GM21515 (cell line): ENCODE results near the gene PSMG3.
"Not testable (repeated sequence)": the region's sequence is repeated elsewhere in the genome, so short reads cannot be mapped to it uniquely, and the experiment has no call there.

ENCODE experiments used
- ATAC-seq: cut with Tn5 transposase; IDR thresholded peaks from one replicate; pipeline ENCODE4 v1.9.1; 2021; ENCODE audit not compliant: unreplicated experiment

Gene PSMG3

DNA sequence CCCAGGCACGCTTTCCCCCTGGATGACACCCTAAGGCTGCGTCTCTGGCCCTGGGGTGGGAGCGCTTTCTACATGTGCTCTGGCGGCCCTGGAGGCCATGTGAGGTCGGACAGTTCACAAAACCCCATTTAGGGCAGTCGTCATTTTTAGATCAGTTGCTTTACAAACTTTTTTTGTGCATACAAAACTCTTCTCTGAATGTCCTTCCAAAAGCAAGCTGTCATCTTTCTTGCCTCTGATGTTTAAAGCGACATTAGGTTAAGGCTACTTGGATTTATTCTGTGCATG lies 33.4 kb downstream of the PSMG3 start:
- no peak for ATAC-seq

GRCh38 chr7:1535701-1536454 lies 34.0 kb downstream of the PSMG3 start:
- ATAC-seq: no peak

DNA sequence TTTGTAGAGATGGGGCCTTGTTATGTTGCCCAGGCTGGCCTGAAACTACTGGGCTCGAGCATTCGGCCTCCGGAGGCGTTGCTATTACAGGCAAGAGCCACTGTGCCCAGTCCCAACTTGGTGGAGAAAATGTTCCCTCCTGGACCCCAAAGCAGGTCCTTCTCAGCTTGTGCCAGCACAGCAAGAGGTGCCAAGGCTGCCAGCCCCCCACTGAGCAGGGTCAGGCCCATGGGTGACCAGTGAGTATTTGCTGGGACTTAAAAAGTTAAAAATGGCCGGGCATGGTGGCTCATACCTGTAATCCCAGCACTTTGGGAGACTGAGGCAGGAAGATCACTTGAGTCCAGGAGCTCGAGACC lies 34.8 kb downstream of the PSMG3 start:
- ATAC-seq: no peak

GRCh38 chr7:1534330-1535099 lies 35.3 kb downstream of the PSMG3 start:
- ATAC-seq: no peak

DNA sequence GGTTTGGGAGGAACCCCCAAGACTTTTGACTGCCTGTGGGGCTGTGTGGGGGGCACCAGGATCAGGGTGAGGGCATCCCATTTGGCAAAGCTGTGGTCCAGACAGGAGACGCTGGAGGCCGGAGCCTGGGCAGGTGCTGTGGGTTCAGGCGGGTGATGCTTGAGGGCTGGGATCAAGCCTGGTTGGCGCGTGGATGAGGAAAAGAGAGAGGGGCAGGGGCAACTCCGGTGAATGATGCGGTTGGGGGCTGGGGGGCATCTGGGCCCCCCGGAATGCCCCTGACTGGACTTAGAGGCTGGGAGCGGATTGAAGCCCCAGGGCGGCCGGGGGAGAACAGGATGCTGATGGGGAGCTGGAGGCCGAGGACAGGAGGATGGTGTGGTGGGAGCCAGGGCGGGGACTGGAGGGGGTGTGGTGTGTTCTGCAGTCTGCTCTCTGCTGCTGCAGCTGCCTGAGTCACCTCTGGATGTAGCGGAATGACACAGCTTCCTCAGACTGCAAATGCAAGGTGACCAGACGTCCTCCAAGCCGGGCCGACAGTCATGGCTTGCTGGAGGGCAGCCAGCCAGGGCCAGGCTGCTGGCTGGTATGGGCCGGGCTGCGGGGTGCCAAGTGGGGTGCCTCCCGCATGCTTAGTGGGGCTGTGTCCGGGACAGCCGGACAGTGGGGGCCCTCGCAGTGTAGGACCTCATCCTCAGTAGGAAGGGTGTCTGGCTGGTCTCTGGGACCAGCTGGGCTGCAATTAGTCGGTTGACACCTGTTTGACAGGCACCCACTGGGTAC lies 36.1 kb downstream of the PSMG3 start:
- no peak for ATAC-seq

- ATAC-seq: no peak
Observed at GRCh38 chr7:1533255-1533546, 36.6 kb downstream of the PSMG3 start.

- ATAC-seq: no peak
Observed at GRCh38 chr7:1532456-1533254, 37.2 kb downstream of the PSMG3 start.

DNA sequence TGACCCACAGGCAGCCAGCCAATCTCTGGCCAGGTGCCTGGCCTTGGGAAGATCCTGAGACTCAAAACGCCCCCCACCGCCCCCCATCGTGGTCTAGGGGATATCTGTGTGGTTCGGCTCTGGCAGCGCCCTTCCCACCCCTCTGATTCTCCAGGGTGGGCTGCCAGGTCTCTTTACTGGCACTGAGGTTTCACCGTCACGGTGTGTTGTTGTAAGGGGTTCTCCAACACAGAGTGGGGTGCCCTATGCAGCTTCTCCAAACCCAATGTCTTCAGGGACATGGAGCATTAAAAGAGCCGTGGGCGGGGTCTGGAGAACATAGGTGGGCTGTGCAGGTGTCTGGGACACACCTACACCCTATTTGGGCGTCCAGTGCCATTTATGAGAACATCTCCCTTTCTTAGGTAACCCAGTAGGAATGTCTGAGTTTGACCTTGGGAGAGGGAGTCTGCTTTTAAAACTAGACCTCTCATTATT lies 37.8 kb downstream of the PSMG3 start:
- no peak for ATAC-seq

GRCh38 chr7:1531263-1531978 lies 38.4 kb downstream of the PSMG3 start:
- no peak for ATAC-seq

DNA sequence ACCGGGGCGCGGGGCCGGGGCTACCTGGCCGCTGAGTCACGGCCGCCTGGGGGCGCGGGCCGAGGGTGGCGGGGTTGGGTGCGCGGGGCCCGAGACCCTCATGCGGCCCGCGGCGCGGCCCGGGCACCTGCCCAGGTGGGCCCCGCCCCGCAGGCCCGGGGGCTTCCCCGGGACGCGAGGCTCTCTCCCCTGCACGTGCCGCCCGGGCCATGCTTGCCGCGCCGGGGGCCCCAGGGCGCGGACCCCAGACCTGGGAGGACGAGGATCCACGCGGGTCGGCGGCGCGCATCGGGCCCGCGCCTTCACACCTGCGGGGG lies 38.9 kb downstream of the PSMG3 start:
- no peak for ATAC-seq

DNA sequence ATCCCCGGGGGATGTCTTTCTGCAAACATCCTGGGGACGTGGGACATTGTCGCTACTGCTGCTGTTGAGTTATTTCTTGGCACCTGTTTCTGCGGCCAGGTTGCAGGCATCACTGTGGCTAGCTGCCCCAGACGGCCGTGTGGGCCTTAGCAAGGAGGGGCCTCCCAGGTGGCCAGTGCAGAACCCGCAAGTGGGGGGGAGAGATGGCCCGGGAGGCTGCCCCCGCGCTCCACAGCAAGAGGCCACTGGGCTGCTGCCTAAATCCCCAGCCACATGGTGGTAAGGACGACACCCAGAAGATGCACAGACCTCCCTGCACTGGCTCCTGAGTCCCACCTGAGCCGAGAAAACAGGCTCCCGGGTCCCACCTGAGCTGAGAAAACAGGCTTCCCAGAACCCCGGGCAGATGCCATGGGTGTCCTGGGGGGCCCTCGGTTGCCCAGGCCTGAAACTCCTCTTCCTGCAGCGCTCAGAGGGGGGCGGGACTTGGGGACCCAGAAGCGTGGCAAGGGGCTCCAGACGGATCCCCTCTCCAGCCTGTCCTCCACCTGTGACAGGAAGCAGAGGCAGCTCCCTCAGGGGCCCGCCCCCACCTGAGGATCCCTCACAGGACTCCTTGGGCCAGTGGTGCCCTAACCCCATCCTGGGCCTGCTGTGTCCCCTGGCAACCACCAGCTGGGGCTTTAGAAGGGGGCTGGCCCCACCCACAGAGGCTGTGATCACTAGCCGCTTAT lies 40.3 kb downstream of the PSMG3 start:
- ATAC-seq: no peak

DNA sequence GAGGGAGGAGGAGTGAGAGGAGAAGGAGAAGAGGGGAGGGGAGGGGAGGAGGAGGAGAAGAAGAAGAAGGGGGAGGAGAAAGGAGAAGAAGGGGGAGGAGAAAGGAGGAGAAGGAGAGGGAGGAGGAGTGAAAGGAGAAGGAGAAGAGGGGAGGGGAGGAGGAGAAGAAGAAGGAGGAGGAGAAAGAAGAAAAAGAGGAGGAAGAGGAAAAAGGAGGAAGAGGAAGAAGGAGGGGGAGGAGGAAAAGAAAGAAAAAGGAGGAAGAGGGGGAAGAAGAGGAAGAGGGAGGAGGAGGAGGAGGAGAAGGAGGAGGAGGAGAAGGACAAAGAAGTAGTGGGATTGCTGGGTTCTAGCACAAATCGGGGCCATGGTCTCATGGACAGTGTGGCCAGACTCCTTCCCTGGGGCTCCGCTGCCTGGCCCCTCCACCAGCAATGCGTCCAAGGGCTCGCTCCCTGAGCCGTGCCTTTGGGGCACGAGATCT lies 43.5 kb downstream of the PSMG3 start:
- ATAC-seq: no peak

DNA sequence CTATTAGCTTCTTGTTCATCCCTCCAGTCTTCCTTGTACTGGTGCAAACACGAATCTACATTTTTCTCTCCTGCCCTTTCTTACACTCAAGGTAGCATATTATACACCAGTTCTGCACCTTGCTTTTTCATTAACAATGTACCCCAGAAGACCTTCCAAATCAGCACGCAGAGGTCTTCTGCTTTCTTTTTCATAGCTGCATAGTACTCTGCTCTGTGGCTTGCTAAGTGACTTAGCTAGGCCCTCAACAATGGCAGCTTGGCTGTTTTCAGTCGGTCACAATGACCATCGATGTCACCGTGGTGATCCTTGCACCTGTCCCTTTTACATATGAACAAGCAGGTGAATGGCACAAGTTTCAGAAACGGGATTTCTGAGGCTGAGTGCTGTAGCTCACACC lies 44.4 kb downstream of the PSMG3 start:
- ATAC-seq: no peak

DNA sequence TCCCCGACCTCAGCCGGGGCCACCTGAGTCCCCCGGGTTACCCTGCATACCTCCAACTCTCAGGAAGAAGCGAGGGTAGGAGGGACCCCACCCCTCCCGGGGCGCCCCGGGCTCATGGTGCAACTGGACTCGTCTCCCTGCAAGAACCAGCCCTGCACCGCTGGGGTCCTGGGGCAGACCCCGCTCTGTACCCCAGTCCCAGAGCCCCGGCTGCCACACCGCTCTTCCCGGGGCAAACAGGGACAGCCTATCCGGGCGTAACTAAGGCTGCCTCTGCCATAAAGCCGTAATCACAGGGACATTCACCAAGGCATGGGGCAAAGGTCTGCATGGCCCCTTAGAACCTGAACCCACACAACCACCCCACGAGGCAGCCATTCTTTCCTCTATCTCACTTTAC lies 46.0 kb downstream of the PSMG3 start:
- no peak for ATAC-seq

- ATAC-seq: no peak
Observed at GRCh38 chr7:1523208-1523607, 46.6 kb downstream of the PSMG3 start.

GRCh38 chr7:1521456-1521855 lies 48.4 kb downstream of the PSMG3 start:
- no peak for ATAC-seq

GRCh38 chr7:1520539-1521234 lies 49.1 kb downstream of the PSMG3 start:
- ATAC-seq: no peak

DNA sequence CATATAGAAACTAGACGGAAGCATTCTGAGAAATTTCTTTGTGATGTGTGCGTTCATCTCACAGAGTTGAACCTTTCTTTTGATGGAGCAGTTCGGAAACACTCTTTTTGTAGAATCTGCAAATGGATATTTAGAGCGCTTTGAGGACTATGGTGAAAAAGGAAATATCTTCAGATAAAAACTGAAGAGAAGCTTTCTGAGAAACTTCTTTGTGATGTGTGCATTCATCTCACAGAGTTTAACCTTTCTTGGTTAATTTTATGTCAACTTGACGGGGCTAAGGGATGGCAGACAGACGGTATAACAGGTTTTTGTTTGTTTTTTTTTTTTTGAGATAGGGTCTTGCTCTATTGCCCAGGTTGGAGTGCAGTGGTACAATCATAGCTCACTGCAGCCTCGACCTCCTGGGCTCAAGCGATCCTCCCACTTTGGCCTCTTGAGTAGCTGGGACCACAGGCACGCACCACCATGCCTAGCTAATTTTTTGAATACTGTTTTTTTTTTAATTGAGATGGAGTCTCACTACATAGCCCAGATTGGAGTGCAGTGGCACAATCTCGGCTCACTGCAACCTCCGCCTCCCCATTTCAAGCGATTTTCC lies 50.4 kb downstream of the PSMG3 start:
- ATAC-seq: not testable (repeated sequence)
